Prostate gland (tissue), 2 donors: ENCODE data around the gene HOXB5. TPM values are rescaled to one million over a fixed set of nuclear protein-coding genes. Genes with fewer than 3 reads are reported as not detected.

Source experiments
- DNase-seq: peaks from one replicate; pipeline ENCODE4 v3.0.0-alpha.2; 2019; ENCODE audit warnings: low spot score
- H3K27ac ChIP-seq, 2 donors: fragments of 200-600 bp; sonication (generic); 2 replicates each; pipeline ENCODE4 v1.5.1; 2017 to 2019
- H3K27me3 ChIP-seq: fragments of 200-600 bp; sonication (generic); replicated peaks from 2 replicates; pipeline ENCODE4 v1.5.1; 2019; ENCODE audit not compliant: insufficient read depth
- H3K36me3 ChIP-seq, 2 donors: fragments of 200-600 bp; sonication (generic); 1 replicate in 1 of 2; 2 replicates in 1 of 2; pipeline versions ENCODE4 v1.5.1 to v1.8.1; 2017 to 2019
- H3K4me1 ChIP-seq: fragments of 200-600 bp; sonication (generic); replicated peaks from 2 replicates; pipeline ENCODE4 v1.5.1; 2019
- H3K4me3 ChIP-seq, 2 donors: fragments of 200-600 bp; sonication (generic); 2 replicates each; pipeline ENCODE4 v1.5.1; 2017 to 2019
- H3K9me3 ChIP-seq: fragments of 200-600 bp; sonication (generic); 2 replicates; pipeline ENCODE4 v1.5.1; 2017
- POLR2A ChIP-seq: fragments of 450-650 bp; IDR thresholded peaks from one replicate; pipeline ENCODE4 v1.6.1; 2016; ENCODE audit warnings: antibody characterized with exemption, mild to moderate bottlenecking
- POLR2AphosphoS5 ChIP-seq: sonication (generic); formaldehyde crosslinking; IDR thresholded peaks from one replicate; pipeline ENCODE4 v1.6.1; 2017; ENCODE audit warnings: antibody characterized with exemption
- WGBS: methylation state at CpG from one replicate; pipeline ENCODE4 v1.1.5; 2018; 5-methylcytosine and 5-hydroxymethylcytosine counted together
- intact Hi-C: fragments of 100-400 bp; cut with DNase I; formaldehyde crosslinking; loops from one replicate; pipeline ENCODE4 v1.14.2; 2022
- total RNA-seq, 2 donors: library from RNA; depleted of rRNA; stranded (reverse); fragments of >200 nt; gene quantifications; one replicate each; pipeline ENCODE4 v1.1.0, GENCODE V29; 2016
- TF ChIP-seq, protein P1 (sequence below), 4 experiments: fragments of 200-600 bp in 2 of 4; fragments of 450-650 bp in 2 of 4; sonication (generic) in 2 of 4; IDR thresholded peaks; 1 replicate in 3 of 4; 2 replicates in 1 of 4; pipeline ENCODE4 v1.5.1; 2016 to 2019; ENCODE audit warnings: antibody characterized with exemption in 4 of 4, mild to moderate bottlenecking in 2 of 4, moderate library complexity in 2 of 4

The HOXB5 gene
- total RNA-seq, 2 donors from 2014 or later: 0.36 to 1.1 TPM

DNA sequence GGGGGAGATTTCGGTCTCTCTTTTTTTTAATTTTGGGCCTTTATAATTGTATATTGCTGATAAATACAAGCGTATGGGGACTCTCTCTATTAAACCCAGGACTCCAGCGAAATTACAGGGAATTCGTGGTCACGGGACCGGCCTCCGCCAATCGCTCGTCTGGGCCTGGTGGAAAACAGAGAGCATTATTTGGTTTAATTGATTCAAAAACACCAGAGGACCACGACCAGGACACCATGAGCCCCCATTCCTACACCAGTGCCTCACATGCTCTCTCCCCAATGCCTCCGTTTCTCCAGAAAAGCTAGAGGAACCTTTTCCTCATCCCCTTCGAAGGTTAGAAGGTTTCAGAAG lies 48.6 kb downstream of the HOXB5 start, which contains the start of gene HOXB2:
Gene HOXB2 (minus strand): TSS at position 88 of the 354 bp plus-strand sequence. CDS start 198 bp downstream, outside the sequence.
- no peaks in the 10 kb centered on the region for H3K4me1 ChIP-seq
- no peaks in the 10 kb centered on the region for H3K27me3 ChIP-seq
- TF ChIP-seq POLR2AphosphoS5: no peak
- intact Hi-C loops: no loop called here
- peak within 1 kb of the TSS; percentile 83 to 87 for H3K27ac ChIP-seq
- no peaks in the 10 kb centered on the region for H3K36me3 ChIP-seq
- DNase-seq: no peak
- WGBS: 72% methylated on average over 12 of the region's 12 CpGs
- H3K4me3 ChIP-seq: peak within 1 kb of the TSS; percentile 40 to 41
- H3K9me3 ChIP-seq: no peaks in the 10 kb centered on the region

DNA sequence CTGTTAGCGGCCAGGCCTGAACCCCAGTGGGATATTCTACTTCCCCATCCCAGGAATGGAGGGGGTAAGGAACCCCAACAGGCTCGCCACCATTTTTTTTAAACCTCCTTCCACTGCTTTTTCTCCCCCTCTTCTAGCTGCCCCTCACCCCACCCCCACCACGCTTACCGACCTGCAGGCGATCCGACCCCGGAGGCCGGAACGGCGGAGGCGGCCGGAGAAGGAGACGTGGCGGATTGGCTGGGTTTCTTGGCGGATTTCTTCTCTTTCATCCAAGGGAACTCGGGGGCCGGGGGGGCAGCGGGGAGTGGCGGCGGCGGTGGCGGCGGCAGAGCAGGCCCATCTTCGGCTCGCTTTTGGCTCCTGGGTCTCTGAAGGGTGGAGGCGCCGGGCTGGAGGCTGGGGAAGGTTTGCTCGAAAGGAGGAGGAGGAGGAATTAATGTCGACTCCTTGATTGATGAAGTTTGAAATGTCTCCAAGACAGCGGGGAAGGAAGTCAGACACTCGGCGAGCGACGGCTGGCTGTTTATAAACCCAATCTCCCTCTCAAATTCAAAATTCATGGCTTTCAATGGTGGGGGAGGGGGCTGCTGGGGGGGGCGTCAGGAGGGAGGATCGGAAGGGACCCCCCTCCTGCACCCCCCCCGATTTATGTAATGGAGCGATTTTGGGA lies 49.1 kb downstream of the HOXB5 start:
- intact Hi-C loops: no loop called here
- Histone ChIP-seq H3K4me3 (peak overlapping the region; percentile 40 to 41), H3K4me1 (no peaks in the 10 kb centered on the region), H3K36me3 (no peaks in the 10 kb centered on the region), H3K27ac (peak overlapping the region; percentile 83 to 87), H3K9me3 (no peaks in the 10 kb centered on the region), H3K27me3 (no peaks in the 10 kb centered on the region)
- 9% methylated on average over 37 of the region's 38 CpGs for WGBS
- DNase-seq: peak; percentile 16
- TF ChIP-seq POLR2AphosphoS5 (no peak), POLR2A (no peak)
- TF ChIP-seq, protein P1, sequence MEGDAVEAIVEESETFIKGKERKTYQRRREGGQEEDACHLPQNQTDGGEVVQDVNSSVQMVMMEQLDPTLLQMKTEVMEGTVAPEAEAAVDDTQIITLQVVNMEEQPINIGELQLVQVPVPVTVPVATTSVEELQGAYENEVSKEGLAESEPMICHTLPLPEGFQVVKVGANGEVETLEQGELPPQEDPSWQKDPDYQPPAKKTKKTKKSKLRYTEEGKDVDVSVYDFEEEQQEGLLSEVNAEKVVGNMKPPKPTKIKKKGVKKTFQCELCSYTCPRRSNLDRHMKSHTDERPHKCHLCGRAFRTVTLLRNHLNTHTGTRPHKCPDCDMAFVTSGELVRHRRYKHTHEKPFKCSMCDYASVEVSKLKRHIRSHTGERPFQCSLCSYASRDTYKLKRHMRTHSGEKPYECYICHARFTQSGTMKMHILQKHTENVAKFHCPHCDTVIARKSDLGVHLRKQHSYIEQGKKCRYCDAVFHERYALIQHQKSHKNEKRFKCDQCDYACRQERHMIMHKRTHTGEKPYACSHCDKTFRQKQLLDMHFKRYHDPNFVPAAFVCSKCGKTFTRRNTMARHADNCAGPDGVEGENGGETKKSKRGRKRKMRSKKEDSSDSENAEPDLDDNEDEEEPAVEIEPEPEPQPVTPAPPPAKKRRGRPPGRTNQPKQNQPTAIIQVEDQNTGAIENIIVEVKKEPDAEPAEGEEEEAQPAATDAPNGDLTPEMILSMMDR (IDR thresholded peaks at IDR 0.05): no peak

DNA sequence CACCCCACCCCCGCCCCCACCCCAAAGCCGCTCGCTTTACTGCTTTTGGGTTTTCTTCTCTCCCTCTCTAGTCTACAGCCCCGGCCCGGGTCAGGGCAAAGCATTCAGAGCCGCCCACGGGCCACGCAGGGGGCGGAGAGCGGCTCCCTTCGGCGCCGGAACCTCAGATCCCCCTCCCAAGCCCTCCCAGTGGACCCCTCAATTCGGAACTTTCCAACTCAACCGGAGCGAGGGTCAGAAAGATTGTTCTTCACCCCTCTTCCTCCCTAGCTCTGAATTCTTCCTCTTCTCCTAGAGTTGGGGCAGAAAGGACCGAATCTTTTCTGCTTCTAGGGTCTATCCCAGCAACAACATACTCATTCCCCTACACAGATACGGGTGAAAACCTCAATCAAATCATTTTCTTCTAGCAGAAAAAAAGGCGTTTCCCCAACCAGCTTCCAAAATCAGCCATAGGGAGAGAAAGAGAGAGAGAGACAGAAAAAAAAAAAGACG lies 49.7 kb downstream of the HOXB5 start:
- H3K9me3 ChIP-seq: no peaks in the 10 kb centered on the region
- peak overlapping the region; percentile 83 to 87 for H3K27ac ChIP-seq
- TF ChIP-seq POLR2AphosphoS5: no peak
- no peak for TF ChIP-seq POLR2A
- TF ChIP-seq, protein P1 (IDR thresholded peaks at IDR 0.05): no peak
- H3K36me3 ChIP-seq: no peaks in the 10 kb centered on the region
- intact Hi-C loops: no loop called here
- WGBS: 32% methylated on average over 20 of the region's 20 CpGs
- peak overlapping the region; percentile 40 to 41 for H3K4me3 ChIP-seq
- no peaks in the 10 kb centered on the region for H3K27me3 ChIP-seq
- no peak for DNase-seq
- H3K4me1 ChIP-seq: no peaks in the 10 kb centered on the region

DNA sequence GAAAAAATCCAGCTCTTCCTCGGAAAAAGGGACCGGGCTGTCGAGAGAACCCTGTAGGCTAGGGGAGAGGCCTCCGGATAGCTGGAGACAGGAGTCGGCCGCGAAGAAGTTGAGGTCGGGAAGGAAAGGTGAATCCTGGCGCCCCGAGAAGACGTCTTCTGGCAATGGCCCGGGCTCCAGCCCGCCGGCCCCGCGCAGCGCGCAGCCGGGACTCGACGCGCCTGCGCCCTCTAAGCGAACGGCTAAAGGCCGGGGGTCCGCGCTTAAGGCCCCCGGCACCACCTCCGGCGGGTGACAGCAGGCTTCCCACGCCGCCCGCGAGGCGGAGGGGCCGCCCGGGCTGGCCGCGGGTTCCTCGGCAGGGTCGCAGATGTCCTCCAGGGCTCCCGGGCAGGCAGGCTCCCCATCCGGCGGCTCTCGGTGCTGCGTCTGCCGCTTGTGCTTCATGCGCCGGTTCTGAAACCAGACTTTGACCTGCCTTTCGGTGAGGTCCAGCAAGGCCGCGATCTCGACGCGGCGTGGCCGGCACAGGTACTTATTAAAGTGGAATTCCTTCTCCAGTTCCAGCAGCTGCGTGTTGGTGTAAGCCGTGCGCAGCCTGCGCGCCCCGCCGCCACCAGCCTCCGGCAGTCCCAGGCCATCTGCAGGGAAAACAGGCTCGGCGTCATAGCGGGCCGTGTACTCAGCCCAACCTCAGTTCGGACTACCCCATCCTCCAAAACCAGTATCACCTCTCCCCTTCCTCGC lies 50.3 kb downstream of the HOXB5 start:
- 2% methylated on average over 48 of the region's 72 CpGs for WGBS
- Histone ChIP-seq H3K4me3 (peak overlapping the region; percentile 40 to 41), H3K27ac (peak overlapping the region; percentile 83 to 87), H3K36me3 (no peaks in the 10 kb centered on the region), H3K9me3 (no peaks in the 10 kb centered on the region), H3K4me1 (no peaks in the 10 kb centered on the region), H3K27me3 (no peaks in the 10 kb centered on the region)
- DNase-seq: no peak
- intact Hi-C loops: no loop called here
- TF ChIP-seq POLR2A (peak; percentile 8), POLR2AphosphoS5 (no peak)
- TF ChIP-seq, protein P1 (IDR thresholded peaks at IDR 0.05): peak in 2 of 4 experiments; percentile 22 to 40

DNA sequence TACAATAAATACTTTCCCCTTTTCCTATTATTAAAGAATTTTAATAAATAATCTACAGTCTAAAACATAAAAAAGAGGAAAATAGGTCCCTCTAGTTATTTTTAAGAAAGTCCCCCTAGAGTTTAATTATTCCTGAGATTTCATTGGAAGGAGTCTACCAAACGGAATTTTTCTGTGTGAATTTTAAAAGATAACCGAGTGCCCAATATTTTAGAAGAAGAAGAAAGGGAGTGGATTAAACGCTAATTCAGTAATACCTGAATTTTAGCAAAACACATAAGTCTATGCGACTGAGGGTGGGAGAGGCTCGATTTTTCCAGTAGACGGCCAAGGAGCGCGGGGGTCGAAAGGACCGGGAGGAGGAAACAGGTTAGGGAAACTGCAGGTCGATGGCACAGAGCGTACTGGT lies 50.9 kb downstream of the HOXB5 start:
- peak overlapping the region; percentile 40 to 41 for H3K4me3 ChIP-seq
- no peaks in the 10 kb centered on the region for H3K9me3 ChIP-seq
- intact Hi-C loops: no loop called here
- H3K36me3 ChIP-seq: no peaks in the 10 kb centered on the region
- no peaks in the 10 kb centered on the region for H3K27me3 ChIP-seq
- no peak for TF ChIP-seq POLR2A
- TF ChIP-seq, protein P1 (IDR thresholded peaks at IDR 0.05): no peak
- peak overlapping the region; percentile 83 to 87 for H3K27ac ChIP-seq
- H3K4me1 ChIP-seq: no peaks in the 10 kb centered on the region
- DNase-seq: no peak
- WGBS: 27% methylated on average over 12 of the region's 12 CpGs
